K562 (cell line): Measurements from ENCODE around the gene LDB1. TPM values are rescaled to one million over a fixed set of nuclear protein-coding genes. Genes with fewer than 3 reads are reported as not detected.

Source experiments
- ATAC-seq: fragments of 200-7000 bp; cut with Tn5 transposase; 3 replicates; pipeline ENCODE4 v1.9.1; 2020; ENCODE audit warnings: moderate library complexity
- BruUV-seq: library from RNA; stranded (reverse); fragments of 400-500 nt; replicated peaks from 2 replicates; lab custom pipeline; 2021; lab: Mats Ljungman, UMichigan
- CTCF ChIA-PET: fragments of 300-600 bp; formaldehyde crosslinking; extraction: SDS; loops from one replicate; lab custom pipeline; 2021; ENCODE audit warnings: low intra/inter-chr PET ratio; lab: Yijun Ruan, JAX
- POLR2A ChIA-PET: fragments of 300-600, 350-650 bp; sonication (Branson Sonifier 250); formaldehyde crosslinking; extraction: SDS; loops from one replicate; lab custom pipeline; 2021; ENCODE audit warnings: antibody characterized with exemption, inconsistent platforms; lab: Yijun Ruan, JAX
- DNase-seq, 4 experiments: peaks; one replicate each; pipeline versions ENCODE4 v3.0.0 to v3.0.0-alpha.2; 2011 to 2018; ENCODE audit warnings: low spot score in 3 of 4, mixed read lengths in 3 of 4; ENCODE audit errors: extremely low read depth in 1 of 4
- FAIRE-seq: peaks from 2 replicates; lab custom pipeline; 2011; peaks lifted over from hg19 to GRCh38; lab: Jason Lieb, UNC
- H2AFZ ChIP-seq: 2 replicates; pipeline ENCODE4 v1.6.0; 2011; ENCODE audit warnings: low read depth, low read length, control low read depth, inconsistent platforms
- H3K27ac ChIP-seq: fragments of 200-600 bp; 3 replicates; pipeline ENCODE4 v1.8.0; 2011; ENCODE audit warnings: low read depth, mild to moderate bottlenecking, control low read depth, inconsistent platforms, low read length, moderate library complexity, mixed read lengths; ENCODE audit errors: extremely low read depth
- H3K27me3 ChIP-seq, 2 experiments: fragments of 300-600 bp in 1 of 2; 2 replicates in 1 of 2; 3 replicates in 1 of 2; pipeline versions ENCODE4 v1.6.0 to v1.8.0; 2011; ENCODE audit warnings: inconsistent platforms in 2 of 2, low read length in 2 of 2, mild to moderate bottlenecking in 1 of 2, mixed read lengths in 1 of 2, moderate library complexity in 1 of 2; ENCODE audit not compliant: control insufficient read depth in 2 of 2, insufficient read depth in 2 of 2
- H3K36me3 ChIP-seq: fragments of 300-600 bp; 3 replicates; pipeline ENCODE4 v1.8.0; 2011; ENCODE audit warnings: mild to moderate bottlenecking, low read length, inconsistent platforms; ENCODE audit not compliant: control insufficient read depth, insufficient read depth
- H3K4me1 ChIP-seq, 2 experiments: fragments of 200-600 bp in 1 of 2; replicated peaks in 1 of 2; 2 replicates in 1 of 2; 3 replicates in 1 of 2; pipeline versions ENCODE4 v1.5.1 to v1.8.0; 2011; ENCODE audit warnings: inconsistent platforms in 2 of 2, low read length in 2 of 2, mild to moderate bottlenecking in 1 of 2, mixed read lengths in 1 of 2, moderate library complexity in 1 of 2; ENCODE audit not compliant: control insufficient read depth in 2 of 2, insufficient read depth in 2 of 2
- H3K4me2 ChIP-seq: 2 replicates; pipeline ENCODE4 v1.6.1; 2011; ENCODE audit warnings: low read length, control low read depth, inconsistent platforms, mixed read lengths; ENCODE audit not compliant: insufficient read depth
- H3K4me3 ChIP-seq: fragments of 200-600 bp; sonication (generic), shearing (Covaris generic); 2 replicates; pipeline ENCODE4 v1.5.1; 2016; ENCODE audit warnings: control low read depth, inconsistent platforms
- H3K79me2 ChIP-seq: fragments of 200-600 bp; 3 replicates; pipeline ENCODE4 v1.8.0; 2011; ENCODE audit warnings: low read length, inconsistent platforms; ENCODE audit not compliant: control insufficient read depth, insufficient read depth
- H3K9ac ChIP-seq, 2 experiments: 2 replicates each; pipeline versions ENCODE4 v1.6.0 to v1.6.1; 2011; ENCODE audit warnings: low read depth in 2 of 2, low read length in 2 of 2, control low read depth in 1 of 2, inconsistent platforms in 1 of 2, mild to moderate bottlenecking in 1 of 2, mixed read lengths in 1 of 2; ENCODE audit not compliant: insufficient read depth in 1 of 2
- H3K9me1 ChIP-seq: one replicate; pipeline ENCODE4 v1.6.0; 2011; ENCODE audit warnings: inconsistent platforms, mild to moderate bottlenecking, low read length, moderate library complexity; ENCODE audit not compliant: control insufficient read depth, insufficient read depth
- H3K9me3 ChIP-seq: replicated peaks from 2 replicates; pipeline ENCODE4 v1.5.1; 2011; ENCODE audit warnings: low read depth, low read length, inconsistent platforms; ENCODE audit not compliant: control insufficient read depth, insufficient read depth
- H4K20me1 ChIP-seq: replicated peaks from 2 replicates; pipeline ENCODE4 v1.6.1; 2011; ENCODE audit warnings: low read length, inconsistent platforms, mixed read lengths; ENCODE audit not compliant: control insufficient read depth, insufficient read depth
- ATF2 ChIP-seq: sonication (generic); formaldehyde crosslinking; IDR thresholded peaks from 2 replicates; pipeline ENCODE4 v1.8.1; 2022; ENCODE audit warnings: missing genetic modification reagents
- EZH2 ChIP-seq: IDR thresholded peaks from 2 replicates; pipeline ENCODE4 v1.6.1; 2012; ENCODE audit warnings: low read depth, mild to moderate bottlenecking, inconsistent platforms, low read length, borderline replicate concordance
- HNRNPLL ChIP-seq: fragments of 200-400 bp; formaldehyde crosslinking; IDR thresholded peaks from 2 replicates; pipeline ENCODE4 v1.6.1; 2017; ENCODE audit warnings: low read length, low read depth, mild to moderate bottlenecking; ENCODE audit not compliant: poor library complexity, severe bottlenecking
- ILK ChIP-seq: fragments of 450-650 bp; IDR thresholded peaks from 2 replicates; pipeline ENCODE4 v1.6.1; 2016; ENCODE audit warnings: missing genetic modification characterization, low read depth, mild to moderate bottlenecking, missing compliant biosample characterization, moderate library complexity, borderline replicate concordance
- KAT7 ChIP-seq: sonication (generic); formaldehyde crosslinking; IDR thresholded peaks from 2 replicates; pipeline ENCODE4 v1.8.0; 2022; ENCODE audit warnings: missing genetic modification reagents, mild to moderate bottlenecking, borderline replicate concordance
- MAFK ChIP-seq: IDR thresholded peaks from 2 replicates; pipeline ENCODE4 v1.6.1; 2011; ENCODE audit warnings: low read length, improper control_type of control experiment
- RREB1 ChIP-seq: fragments of 250-450 bp; sonication (Bioruptor Pico); IDR thresholded peaks from 2 replicates; pipeline ENCODE4 v1.4.0; 2020
- SIN3B ChIP-seq: fragments of 450-650 bp; IDR thresholded peaks from 2 replicates; pipeline ENCODE4 v1.6.1; 2017; ENCODE audit warnings: low read depth, mild to moderate bottlenecking, moderate library complexity
- ZNF224 ChIP-seq: sonication (generic); formaldehyde crosslinking; IDR thresholded peaks from 2 replicates; pipeline ENCODE4 v1.8.0; 2022; ENCODE audit warnings: mild to moderate bottlenecking, missing genetic modification reagents
- ZNF280B ChIP-seq: fragments of 250-450 bp; sonication (Bioruptor Pico); IDR thresholded peaks from 2 replicates; pipeline ENCODE4 v1.5.1; 2021; ENCODE audit warnings: mild to moderate bottlenecking
- WGBS: fragments of 100-300 bp; shearing (Covaris generic); methylation state at CpG from one replicate; pipeline ENCODE4 v1.1.6; 2016; ENCODE audit warnings: low coverage, mixed read lengths; ENCODE audit not compliant: insufficient coverage; ENCODE audit errors: missing lambda C conversion rate; 5-methylcytosine and 5-hydroxymethylcytosine counted together
- in situ Hi-C: fragments of 300-500 bp; cut with MboI; formaldehyde crosslinking; loops from 4 replicates; pipeline ENCODE4 v1.15.0; 2018; ENCODE audit warnings: inconsistent platforms, mixed read lengths
- intact Hi-C: fragments of 100-400 bp; cut with micrococcal nuclease; formaldehyde crosslinking; loops from 2 replicates; pipeline ENCODE4 v1.14.2; 2022
- polyA plus RNA-seq, 8 experiments: library from polyadenylated mRNA; depleted of rRNA in 4 of 8; stranded (reverse) in 5 of 8; unstranded in 3 of 8; fragments of >200 nt; fragmentation: Nextera tagmentation in 2 of 8; fragmentation: Illumina TruSeq in 1 of 8; extraction: Ambion mirVana in 2 of 8; extraction: Trizol in 1 of 8; gene quantifications; 2 replicates each; pipeline versions ENCODE4 v1.2.1 to v1.2.3, GENCODE V29; 2011 to 2014; ENCODE audit warnings: inconsistent platforms in 1 of 8, missing spikeins in 1 of 8
- total RNA-seq, 7 experiments: library from RNA; depleted of rRNA in 6 of 7; stranded (reverse); fragments of >200 nt in 6 of 7; fragmentation: Illumina TruSeq in 2 of 7; extraction: Trizol in 2 of 7; gene quantifications; 2 replicates each; pipeline versions ENCODE4 v1.2.1 to v1.2.3, GENCODE V29; 2011 to 2021; ENCODE audit warnings: low replicate concordance in 1 of 7

The LDB1 gene
- total and polyA plus RNA-seq, 9 of the 15 experiments (the other 6 are each of a cell fraction or from before 2014, with no cell fraction given): 1.9 to 137 (median 105) TPM

DNA sequence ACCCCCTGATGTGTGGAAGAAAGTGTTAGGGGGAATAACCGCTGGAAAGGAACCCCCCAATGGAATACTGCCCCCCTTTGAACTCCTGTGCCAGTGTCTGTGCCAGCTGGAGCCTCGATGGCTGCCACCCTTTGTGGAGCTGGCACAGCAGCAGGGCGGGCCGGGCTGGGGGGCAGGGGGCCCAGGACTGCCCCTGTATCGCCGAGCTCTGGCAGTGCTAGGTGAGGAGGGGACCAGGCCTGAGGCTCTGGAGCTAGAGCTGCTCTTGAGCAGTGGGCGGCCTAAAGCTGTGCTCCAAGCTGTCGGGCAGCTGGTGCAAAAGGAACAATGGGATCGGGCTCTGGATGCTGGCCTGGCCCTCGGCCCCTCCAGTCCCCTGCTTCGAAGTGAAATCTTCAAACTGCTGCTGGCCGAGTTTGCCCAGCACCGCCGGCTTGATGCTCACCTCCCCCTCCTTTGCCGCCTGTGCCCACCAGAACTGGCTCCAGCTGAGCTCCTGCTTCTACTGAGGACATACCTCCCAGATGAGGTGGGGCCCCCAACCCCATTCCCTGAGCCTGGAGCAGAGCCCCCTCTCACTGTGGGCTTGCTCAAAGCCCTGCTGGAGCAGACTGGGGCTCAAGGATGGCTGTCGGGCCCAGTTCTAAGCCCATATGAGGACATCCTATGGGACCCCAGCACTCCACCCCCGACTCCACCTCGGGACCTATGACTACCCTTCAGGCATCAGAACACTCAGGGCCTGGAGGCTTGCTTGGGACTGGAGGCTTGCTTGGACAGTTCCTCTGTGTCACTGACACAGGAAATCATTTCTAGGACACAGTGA, 52.9 kb downstream of the LDB1 start:
- CTCF ChIA-PET: no interaction called here
- Histone ChIP-seq H3K9me1 (peaks cover 4% of the 10 kb centered on the region), H4K20me1 (peaks cover 5% of the 10 kb centered on the region; the same call in 1 of the 2 replicates), H2AFZ (no peak overlapping the region), H3K9me3 (no peaks in the 10 kb centered on the region), H3K4me3 (no peak overlapping the region), H3K27me3 (no peaks in the 10 kb centered on the region), H3K4me2 (no peak overlapping the region), H3K79me2 (peaks cover 21% of the 10 kb centered on the region), H3K27ac (no peak overlapping the region), H3K4me1 (peaks cover 25 to 38% of the 10 kb centered on the region in 2 experiments; a peak in 4 of 5 replicates), H3K36me3 (peaks cover 9% of the 10 kb centered on the region; the same call in 1 of the 3 replicates), H3K9ac (peak overlapping the region in 1 of 2 experiments; percentile 99; a peak in 2 of 4 replicates)
- POLR2A ChIA-PET: interaction anchor here (0.7 to 2.9 kb wide), 5 partner anchors 9 to 100 kb away, joined by 3 to 17 read pairs (median 3); no protein-coding TSS in a partner anchor
- no peak for DNase-seq
- in situ Hi-C loops: no loop called here
- FAIRE-seq: no peak
- no peak for ATAC-seq
- BruUV-seq: no TSS peak
- intact Hi-C loops: loop anchor here (5.0 kb wide), 1 partner anchor 855 kb away; no protein-coding TSS in a partner anchor
- 72% methylated on average over 4 of the region's 18 CpGs for whole genome bisulfite sequencing
- TF ChIP-seq ZNF280B (CRISPR knock-in tag) (no peak), MAFK (no peak), HNRNPLL (no peak), ZNF224 (CRISPR knock-in tag) (no peak), RREB1 (CRISPR knock-in tag) (no peak), EZH2 (no peak), ATF2 (CRISPR knock-in tag) (no peak), ILK (tag) (no peak), KAT7 (CRISPR knock-in tag) (no peak), SIN3B (no peak)
